ENCODE data around the gene ATP6V1E1.

GRCh38 chr22:17549183-17549582, 79.4 kb downstream of the ATP6V1E1 start:
- TF ChIP-seq CTCF (IDR thresholded peaks at IDR 0.05; ENCODE audit: low read depth, low read length) = no peak
- no peak for TF ChIP-seq POLR2A (IDR thresholded peaks at IDR 0.05; ENCODE audit: extremely low read depth, insufficient read length)
- no peak for TF ChIP-seq MYC (IDR thresholded peaks at IDR 0.05; ENCODE audit: low read depth, low read length)
- TF ChIP-seq MAX (IDR thresholded peaks at IDR 0.05; ENCODE audit: low read depth, low read length) = no peak
